Melanocyte of skin (primary cell): Measurements from ENCODE around the gene ELL. TPM values are rescaled to one million over a fixed set of nuclear protein-coding genes. Genes with fewer than 3 reads are reported as not detected.

Experiments
- total RNA-seq, 2 donors: library from RNA; depleted of rRNA; stranded (reverse); fragments of >200 nt; gene quantifications; 2 replicates each; pipeline ENCODE4 v1.2.3, GENCODE V29; 2012

Gene ELL
- total RNA-seq, result 10 to 100 TPM in 1 of 2 donors, 1 to 10 TPM in 1; 8.6 to 11.3 TPM

DNA sequence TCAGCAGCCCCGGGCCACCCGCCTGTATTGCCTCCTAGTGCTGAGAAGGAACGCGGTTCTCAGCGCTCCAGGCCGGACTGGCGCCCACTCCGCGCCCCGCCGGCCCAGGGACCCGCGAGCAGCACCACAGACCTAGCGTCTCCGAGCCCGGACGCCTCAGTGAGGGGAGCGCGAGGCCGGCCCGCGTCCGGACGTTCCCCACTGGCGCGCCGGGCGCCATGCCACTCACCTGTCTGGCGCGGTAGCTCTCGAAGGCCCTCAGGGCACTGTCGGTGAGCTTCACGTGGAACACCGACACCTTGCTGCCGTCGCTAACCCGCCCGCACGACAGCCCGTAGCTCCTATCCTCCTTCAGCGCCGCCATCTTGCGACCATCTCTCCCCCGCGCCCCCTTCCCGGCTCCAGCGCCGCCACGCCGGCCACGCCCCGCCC, at the start of gene ELL:
ELL (minus strand) TSS at position 379 of the 432 bp plus-strand sequence; CDS start at position 364, 15 bp downstream.

DNA sequence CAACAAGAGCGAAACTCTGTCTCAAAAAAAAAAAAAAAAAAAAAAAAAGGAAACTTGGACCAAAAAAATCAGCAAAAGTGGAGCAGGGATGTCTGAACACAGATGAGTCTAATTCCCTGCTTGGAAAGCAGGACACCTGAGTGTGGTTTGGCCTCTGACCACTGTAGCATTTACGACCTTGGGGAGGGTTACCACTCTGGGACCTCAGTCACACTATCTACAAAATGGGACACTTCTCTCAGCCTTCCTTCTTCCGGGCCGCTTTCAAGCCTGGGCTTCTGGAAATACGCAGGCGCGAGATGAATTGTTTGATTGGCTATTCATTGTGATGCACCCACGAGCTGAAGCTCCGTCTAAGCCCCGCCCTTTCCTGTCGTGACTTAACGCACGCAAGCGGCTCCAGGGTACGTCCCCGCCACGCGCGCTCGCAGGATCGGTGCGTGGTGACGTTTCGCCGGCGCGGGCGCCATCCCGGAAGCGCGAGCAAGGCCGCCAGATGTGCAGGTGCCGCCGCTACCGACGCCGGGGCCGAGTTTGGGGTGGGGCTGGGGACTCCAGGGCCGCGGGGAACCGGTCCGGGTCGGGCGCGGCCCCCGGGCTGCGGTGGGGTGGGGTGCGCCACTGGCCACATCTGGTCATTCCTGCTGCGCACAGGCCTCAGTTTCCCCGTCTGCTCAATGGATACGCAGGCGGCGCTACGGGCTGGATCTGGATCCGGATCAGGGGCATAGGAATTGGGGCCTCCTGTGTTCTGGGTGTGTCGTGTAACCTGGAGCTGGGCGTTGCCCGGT, 35.7 kb upstream of the ELL start, which contains the start of gene KXD1:
KXD1 (plus strand) TSS at position 460 of the 791 bp plus-strand sequence. CDS start 4,187 bp downstream, outside the sequence.

DNA sequence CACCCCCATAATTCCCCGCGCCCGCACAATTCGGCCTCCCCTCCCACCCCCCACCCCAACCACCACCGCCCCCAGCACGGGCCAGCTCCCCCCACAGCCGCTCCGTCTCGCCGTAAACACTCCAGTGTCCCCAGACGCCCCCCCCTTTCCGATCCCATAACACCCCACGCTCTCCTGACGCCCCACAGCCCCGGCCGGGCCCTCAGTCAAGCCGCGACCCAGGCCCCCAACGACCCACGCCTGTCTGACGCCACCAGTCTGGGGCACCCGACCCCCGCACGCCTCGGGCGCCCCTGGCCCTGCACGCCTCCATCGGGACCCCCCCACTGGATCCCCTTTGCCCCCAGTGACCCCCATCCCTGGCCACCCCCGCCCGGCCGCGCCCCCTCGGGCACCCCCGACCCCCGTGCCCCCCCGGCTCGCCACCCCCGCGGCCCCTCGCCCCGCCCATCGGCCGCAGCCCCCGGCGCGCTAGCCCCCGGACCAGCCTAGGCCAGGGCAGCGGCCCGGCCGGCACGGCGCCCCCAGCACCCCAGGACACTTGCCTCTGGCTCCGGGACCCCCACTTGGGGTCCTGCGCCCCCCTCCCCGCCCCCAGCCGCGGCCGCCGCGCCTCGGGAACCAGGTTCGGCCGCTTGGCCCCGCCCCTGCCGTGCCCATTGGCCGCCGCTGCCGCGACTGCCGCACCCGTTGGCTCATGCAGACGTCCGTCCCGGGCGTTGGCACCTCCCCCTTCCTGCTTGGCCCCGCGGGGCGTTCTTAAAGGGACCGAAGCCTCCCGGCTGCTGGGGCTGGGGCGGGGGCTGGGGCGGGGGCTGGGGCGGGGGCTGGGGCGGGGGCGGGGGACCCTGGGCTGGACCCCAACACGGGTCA, 21.3 kb upstream of the ELL start, which contains the start of gene FKBP8:
FKBP8 (minus strand) TSS at position 633 of the 873 bp plus-strand sequence. CDS start 1,603 bp downstream, outside the sequence.

DNA sequence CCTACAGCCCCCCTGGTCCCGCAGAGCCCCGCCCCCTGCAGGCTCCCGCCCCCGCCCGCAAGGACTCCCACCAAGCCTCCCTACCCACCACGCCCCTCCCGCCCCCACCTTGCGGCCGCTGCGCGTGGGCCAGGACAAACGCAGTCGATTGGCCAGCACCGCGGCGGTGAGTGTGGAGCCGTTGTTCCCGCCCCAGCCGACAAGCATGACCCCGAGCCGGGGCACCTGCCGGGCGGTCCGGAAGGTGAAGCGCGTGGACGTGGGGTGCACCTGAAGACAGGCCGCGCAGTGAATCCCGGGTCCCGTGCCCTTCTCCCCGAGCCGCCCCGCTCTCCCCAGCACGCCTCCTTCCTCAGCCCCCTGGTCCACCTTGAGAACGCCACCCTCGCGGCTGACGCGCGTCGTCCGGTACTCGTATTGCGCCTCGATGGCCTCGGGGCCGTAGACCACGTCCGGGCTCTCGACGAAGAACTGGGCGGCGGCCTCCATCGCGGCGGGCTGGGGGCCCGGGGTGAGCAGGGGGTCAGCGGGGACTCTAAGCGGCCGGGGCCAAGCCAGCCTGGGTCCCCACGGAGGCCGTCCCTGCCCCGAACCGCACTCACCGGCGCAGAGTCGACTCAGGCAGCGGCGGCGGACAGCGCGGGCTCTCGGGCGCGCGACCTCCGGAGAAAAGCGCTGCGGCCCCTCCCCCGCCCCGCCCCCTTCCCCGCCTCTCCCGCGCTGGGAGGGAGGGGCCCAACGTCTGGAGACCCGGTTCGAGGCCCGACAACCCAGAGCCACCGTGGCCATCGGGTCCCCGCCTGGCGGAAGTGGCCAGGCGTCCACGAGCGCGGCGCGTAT, 84.2 kb downstream of the ELL start, which contains the start of gene ISYNA1:
ISYNA1 (minus strand) TSS at position 643 of the 840 bp plus-strand sequence; CDS start at position 489, 154 bp downstream.

DNA sequence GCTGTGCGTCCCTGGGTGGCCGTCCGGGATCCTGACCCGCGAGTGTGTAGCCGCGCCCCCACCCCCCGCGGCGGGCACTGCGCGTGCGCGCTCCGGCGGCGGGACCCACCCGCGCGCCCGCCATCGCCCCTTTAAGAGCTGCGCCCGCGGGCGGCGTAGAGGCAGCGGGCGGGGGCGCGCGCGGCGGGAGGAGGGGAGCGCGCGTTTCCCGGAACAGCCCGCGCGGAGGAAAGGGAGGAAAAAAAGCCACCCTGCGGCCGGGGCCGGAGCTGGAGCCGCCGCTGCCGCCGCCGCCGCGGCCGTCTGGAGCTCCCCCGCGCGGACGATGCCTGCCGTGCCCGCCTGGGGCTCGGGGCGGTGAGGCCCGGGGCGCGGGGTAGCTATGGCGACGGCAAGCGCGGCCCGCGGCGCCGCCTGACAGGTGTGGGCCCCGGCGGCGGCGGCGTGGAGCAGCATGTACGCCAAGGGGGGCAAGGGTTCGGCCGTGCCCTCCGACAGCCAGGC, 102.6 kb downstream of the ELL start, which contains the start of gene SSBP4:
SSBP4 (plus strand) TSS at position 204 of the 504 bp plus-strand sequence; CDS start at position 455, 251 bp downstream.

DNA sequence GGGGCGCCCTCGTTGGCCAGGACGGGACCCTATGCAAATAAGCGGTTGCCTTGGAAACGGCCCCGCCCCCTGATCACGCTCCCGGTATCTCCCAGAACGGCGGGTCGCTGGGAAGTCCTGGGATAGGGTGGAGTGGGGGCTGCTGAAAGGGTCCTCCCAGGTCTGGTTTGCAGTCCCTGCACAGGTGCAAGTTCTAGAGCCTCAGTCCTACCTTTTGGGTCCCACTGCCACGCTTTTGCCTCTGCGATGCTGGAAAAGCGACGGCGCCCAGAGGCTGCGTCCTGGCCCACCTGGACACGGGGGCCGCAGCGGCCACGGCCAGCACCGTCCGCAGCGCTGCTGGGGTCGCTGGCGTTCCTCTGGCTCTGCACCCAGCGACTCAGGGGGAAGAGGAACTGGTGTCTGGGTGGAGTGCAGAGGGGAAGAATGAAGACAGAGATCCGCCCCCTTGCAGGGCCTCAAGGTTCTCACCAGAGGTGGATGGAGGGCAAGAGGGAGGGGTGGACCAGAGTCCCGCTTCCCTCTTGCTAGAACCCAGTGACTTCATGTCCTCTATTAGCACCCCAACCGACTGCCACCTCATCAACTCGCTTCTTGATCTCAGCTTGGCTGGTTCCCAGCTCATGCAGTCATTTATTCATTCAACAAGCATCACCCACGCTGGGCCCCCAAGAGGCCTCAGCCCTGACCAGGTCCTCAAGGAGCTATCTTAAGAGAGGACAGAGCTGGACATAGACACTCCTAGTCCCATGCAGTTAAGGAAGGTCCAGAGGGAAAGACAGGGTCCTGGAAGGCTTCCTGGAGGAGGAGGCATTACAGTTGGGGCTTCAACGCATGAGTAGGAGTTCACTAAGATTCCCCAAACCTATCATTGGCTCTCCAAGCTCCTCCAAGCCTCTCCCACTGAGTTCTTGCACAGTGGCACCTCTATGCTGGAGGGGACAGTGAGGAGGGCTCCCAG, 124.3 kb downstream of the ELL start, which contains the start of gene LRRC25:
LRRC25 (minus strand) TSS at position 381 of the 961 bp plus-strand sequence. CDS start 659 bp downstream, outside the sequence.

Other genes with a start within 250 kb of the ELL start
- gene IQCN, start 247.6 kb downstream of the ELL start, total RNA-seq, result 1 to 10 TPM in 1 of 2 donors, under 1 TPM in 1; 0.33 to 2.8 TPM
- gene JUND, start 240.4 kb downstream of the ELL start, total RNA-seq, result 100 to 1,000 TPM in 1 of 2 donors, 10 to 100 TPM in 1; 98.9 to 205 TPM
- 100 to 1,000 TPM; 142 to 230 TPM for gene LSM4, start 199.0 kb downstream of the ELL start, total RNA-seq
- 10 to 100 TPM; 17.9 to 23.3 TPM for gene PGPEP1, start 181.5 kb downstream of the ELL start, total RNA-seq
- gene GDF15, start 135.9 kb downstream of the ELL start, total RNA-seq, result 100 to 1,000 TPM in 1 of 2 donors, 10 to 100 TPM in 1; 57.8 to 325 TPM
- gene LRRC25, start 124.4 kb downstream of the ELL start, total RNA-seq, result not detected
- gene SSBP4, start 102.7 kb downstream of the ELL start, total RNA-seq, result 10 to 100 TPM; 38.2 to 85.6 TPM
- 10 to 100 TPM; 24.0 to 25.5 TPM for gene ISYNA1, start 83.9 kb downstream of the ELL start, total RNA-seq
- 100 to 1,000 TPM; 145 to 159 TPM for gene FKBP8, start 21.5 kb upstream of the ELL start, total RNA-seq
- gene KXD1, start 35.8 kb upstream of the ELL start, total RNA-seq, result 100 to 1,000 TPM; 138 to 139 TPM
- 100 to 1,000 TPM; 498 to 653 TPM for gene UBA52, start 49.8 kb upstream of the ELL start, total RNA-seq
- 10 to 100 TPM; 67.9 to 68.5 TPM for gene REX1BD, start 66.7 kb upstream of the ELL start, total RNA-seq
- gene CRLF1, start 84.7 kb upstream of the ELL start, total RNA-seq, result under 1 TPM in 1 of 2 donors, not detected in 1; under 0.01 TPM
- gene TMEM59L, start 90.8 kb upstream of the ELL start, total RNA-seq, result not detected
- gene KLHL26, start 115.0 kb upstream of the ELL start, total RNA-seq, result 1 to 10 TPM; 3.4 to 4.7 TPM
- 1 to 10 TPM; 2.3 to 4.8 TPM for gene CRTC1, start 161.6 kb upstream of the ELL start, total RNA-seq